Retinal pigment epithelial cell (primary cell): Measurements from ENCODE around the gene TNFSF13B.

Source experiments
- DNase-seq: peaks from one replicate; pipeline ENCODE4 v3.0.0-alpha.2; 2010; ENCODE audit warnings: low read depth
- H3K4me3 ChIP-seq: 2 replicates; pipeline ENCODE4 v1.5.1; 2011; ENCODE audit warnings: mild to moderate bottlenecking, low read length, control low read depth, moderate library complexity
- CTCF ChIP-seq: conservative IDR thresholded peaks from 2 replicates; pipeline ENCODE4 v1.5.1; 2011; ENCODE audit warnings: low read depth, low read length, control low read depth, inconsistent platforms

The TNFSF13B gene

DNA sequence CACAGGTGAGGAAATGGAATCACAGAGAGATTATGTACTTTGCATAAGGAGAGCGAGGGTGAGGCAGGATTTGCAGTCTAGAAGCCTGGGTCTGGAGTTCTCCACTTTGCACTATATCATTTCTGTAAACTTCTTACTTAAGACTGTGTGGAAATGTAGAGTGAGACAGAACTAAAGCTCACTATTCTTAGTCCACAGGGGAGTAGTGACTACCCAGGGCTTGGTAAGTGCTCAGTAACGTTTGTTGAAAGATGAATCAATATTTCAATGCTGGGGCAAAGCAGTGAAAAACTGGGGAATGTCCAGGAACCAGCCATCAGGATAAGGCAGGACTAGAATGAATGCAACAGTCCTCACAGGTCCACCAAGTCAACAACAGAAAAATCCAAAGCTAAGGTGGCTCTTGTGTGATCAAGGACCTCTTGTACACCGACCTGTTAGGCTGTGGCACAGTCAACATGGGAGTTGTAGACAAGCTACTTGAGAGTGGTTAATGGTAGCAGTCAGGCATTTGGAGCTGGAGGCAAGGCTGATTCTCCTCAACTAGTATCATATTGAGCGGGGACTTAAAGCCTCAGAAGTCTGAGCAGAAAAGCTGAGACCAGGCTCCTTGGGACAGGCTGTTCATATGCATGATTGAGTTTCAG, 929 bp upstream of the TNFSF13B start:
- DNase-seq: no peak
- no peak for TF ChIP-seq CTCF
- H3K4me3 ChIP-seq: no peak overlapping the region

DNA sequence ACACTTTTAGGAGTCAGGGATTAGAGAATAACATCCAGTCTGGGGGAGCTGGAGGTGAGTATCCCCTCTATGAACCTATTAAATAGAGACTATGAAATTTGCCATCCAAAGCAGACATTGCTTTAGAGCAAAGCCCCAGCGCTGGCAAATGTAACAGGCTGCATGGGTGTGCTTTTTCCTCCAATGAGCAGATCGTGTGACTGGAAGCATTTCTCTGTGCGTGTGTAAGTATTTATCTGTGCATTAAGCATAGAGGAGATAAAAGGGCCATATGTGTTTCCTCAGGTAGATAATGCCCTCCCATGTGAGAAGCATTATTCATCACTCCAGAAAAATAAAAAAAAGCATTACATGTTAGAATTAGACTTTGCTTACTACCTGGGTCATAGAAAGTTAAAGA, 924 bp downstream of the TNFSF13B start:
- DNase-seq: no peak
- H3K4me3 ChIP-seq: no peak overlapping the region
- TF ChIP-seq CTCF: no peak

- no peak for DNase-seq
- no peak overlapping the region for H3K4me3 ChIP-seq
- TF ChIP-seq CTCF: no peak
Observed at GRCh38 chr13:108272333-108272732, 2.8 kb downstream of the TNFSF13B start.

- H3K4me3 ChIP-seq: no peak overlapping the region
- DNase-seq: no peak
- TF ChIP-seq CTCF: no peak
Observed at GRCh38 chr13:108273429-108274118, 4.1 kb downstream of the TNFSF13B start.

DNA sequence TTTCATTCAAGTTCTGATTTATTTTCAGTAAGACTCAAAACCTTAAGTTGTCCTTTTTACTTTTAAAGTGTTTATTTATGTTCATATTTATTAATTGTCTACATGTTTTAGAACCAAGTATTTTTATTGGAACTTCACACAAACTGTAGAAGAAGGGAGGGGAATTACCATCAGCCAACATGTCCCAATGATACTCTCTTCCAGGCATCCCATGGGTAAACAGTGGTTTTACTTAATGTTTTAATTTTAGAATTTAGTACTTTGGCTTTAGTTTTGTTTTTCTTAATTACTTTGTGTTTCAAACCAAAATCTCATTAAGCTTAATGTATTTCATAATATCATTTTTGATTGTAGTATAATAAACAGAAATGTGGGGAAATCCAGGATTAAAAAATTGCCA, 5.2 kb downstream of the TNFSF13B start:
- DNase-seq: no peak
- no peak overlapping the region for H3K4me3 ChIP-seq
- no peak for TF ChIP-seq CTCF

DNA sequence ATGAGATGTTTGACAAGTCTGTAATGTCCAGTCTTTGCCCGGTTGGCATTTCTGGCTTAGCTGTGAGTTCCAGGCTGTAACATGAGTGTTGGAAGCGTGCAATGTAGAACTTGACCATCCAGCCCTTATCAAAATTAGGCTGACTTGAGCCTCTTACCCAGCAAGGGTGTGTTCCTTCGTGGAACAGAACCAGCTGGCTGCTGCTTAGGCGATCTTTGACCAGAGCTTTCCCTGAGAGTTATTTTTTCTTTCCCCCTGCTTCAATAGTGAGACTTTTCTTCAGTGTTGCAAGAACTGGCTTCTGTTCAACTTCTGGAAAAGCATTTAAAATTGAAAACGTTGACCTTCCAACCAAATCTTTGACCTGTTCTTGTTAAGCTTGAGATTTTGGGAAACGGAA, 6.5 kb downstream of the TNFSF13B start:
- no peak for DNase-seq
- no peak for TF ChIP-seq CTCF
- no peak overlapping the region for H3K4me3 ChIP-seq

GRCh38 chr13:108278466-108278865, 8.9 kb downstream of the TNFSF13B start:
- no peak for DNase-seq
- TF ChIP-seq CTCF: no peak

More at GRCh38 chr13:108278466-108278865, 8.9 kb downstream of the TNFSF13B start:
- no peak overlapping the region for H3K4me3 ChIP-seq
